ENCODE measurements around the gene TBCD.

DNA sequence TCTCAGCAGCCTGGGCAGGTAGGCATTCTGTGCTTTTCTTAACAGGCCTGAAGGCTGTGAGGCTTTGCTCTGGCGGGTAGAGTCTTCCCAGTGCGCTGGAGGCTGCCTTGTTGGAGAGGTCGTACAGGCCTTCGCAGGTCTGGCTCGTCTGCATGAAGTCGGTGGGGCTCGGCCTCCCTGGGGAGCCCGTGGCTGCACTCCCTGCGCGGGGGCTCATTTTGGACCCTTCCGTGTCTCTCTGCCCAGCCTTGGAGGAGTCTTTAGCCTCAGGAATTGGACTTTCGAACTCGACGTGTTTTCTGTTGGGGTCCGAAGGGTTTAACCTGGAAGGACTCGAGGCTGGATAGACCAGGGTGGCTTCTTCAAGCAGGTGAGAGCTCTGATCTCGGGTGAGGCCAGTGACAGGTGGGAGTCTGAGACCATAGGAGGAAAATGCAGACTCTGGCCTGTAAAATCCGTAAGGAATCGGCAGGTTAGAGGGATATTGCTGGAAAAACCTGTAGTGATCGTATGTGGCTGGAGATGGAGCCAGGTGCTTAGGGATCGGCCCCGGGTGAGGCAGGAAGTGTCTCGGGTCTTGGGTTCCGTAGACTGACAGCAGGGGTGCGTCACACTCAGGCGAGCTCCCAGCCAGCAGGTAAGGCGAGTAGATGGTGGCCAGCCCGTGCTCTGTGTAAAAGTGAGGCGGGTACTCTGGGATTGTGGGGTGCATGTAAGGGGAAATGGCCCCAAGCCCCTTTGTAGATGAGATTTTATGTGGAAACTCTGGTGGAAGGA lies 79.4 kb downstream of the TBCD start:
- TF ChIP-seq, protein P1, sequence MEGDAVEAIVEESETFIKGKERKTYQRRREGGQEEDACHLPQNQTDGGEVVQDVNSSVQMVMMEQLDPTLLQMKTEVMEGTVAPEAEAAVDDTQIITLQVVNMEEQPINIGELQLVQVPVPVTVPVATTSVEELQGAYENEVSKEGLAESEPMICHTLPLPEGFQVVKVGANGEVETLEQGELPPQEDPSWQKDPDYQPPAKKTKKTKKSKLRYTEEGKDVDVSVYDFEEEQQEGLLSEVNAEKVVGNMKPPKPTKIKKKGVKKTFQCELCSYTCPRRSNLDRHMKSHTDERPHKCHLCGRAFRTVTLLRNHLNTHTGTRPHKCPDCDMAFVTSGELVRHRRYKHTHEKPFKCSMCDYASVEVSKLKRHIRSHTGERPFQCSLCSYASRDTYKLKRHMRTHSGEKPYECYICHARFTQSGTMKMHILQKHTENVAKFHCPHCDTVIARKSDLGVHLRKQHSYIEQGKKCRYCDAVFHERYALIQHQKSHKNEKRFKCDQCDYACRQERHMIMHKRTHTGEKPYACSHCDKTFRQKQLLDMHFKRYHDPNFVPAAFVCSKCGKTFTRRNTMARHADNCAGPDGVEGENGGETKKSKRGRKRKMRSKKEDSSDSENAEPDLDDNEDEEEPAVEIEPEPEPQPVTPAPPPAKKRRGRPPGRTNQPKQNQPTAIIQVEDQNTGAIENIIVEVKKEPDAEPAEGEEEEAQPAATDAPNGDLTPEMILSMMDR (IDR thresholded peaks at IDR 0.05): no peak
- TF ChIP-seq, protein P2, sequence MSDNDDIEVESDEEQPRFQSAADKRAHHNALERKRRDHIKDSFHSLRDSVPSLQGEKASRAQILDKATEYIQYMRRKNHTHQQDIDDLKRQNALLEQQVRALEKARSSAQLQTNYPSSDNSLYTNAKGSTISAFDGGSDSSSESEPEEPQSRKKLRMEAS (IDR thresholded peaks at IDR 0.05): no peak
- TF ChIP-seq RFX5 (IDR thresholded peaks at IDR 0.05) (no peak), NR3C1 (IDR thresholded peaks at IDR 0.05) (no peak), FOSL2 (IDR thresholded peaks at IDR 0.05) (no peak), FOSL2 (CRISPR knock-in tag; IDR thresholded peaks at IDR 0.05) (no peak), MAFK (IDR thresholded peaks at IDR 0.05; ENCODE audit: partially characterized antibody) (no peak), GATA3 (IDR thresholded peaks at IDR 0.05; ENCODE audit: borderline replicate concordance) (no peak), CBX8 (IDR thresholded peaks at IDR 0.05) (no peak), POLR2AphosphoS2 (conservative IDR thresholded peaks at IDR 0.05; ENCODE audit: low read length) (no peak)
- TF ChIP-seq, protein P3, sequence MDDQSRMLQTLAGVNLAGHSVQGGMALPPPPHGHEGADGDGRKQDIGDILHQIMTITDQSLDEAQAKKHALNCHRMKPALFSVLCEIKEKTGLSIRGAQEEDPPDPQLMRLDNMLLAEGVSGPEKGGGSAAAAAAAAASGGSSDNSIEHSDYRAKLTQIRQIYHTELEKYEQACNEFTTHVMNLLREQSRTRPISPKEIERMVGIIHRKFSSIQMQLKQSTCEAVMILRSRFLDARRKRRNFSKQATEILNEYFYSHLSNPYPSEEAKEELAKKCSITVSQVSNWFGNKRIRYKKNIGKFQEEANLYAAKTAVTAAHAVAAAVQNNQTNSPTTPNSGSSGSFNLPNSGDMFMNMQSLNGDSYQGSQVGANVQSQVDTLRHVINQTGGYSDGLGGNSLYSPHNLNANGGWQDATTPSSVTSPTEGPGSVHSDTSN (IDR thresholded peaks at IDR 0.05): no peak
